OCI-LY7 (cell line): Measurements from ENCODE around the gene ZNF439.

Experiments
- EZH2phosphoT487 ChIP-seq: fragments of 200-600 bp; sonication (generic); IDR thresholded peaks from 2 replicates; pipeline ENCODE4 v1.6.1; 2018; ENCODE audit warnings: low read depth, borderline replicate concordance, mild to moderate bottlenecking, mixed run types, antibody characterized with exemption, low read length, moderate library complexity, mixed read lengths
- TF ChIP-seq, protein P1 (sequence below): fragments of 200-600 bp; sonication (generic); conservative IDR thresholded peaks from 2 replicates; pipeline ENCODE4 v1.5.1; 2014; ENCODE audit warnings: mild to moderate bottlenecking, antibody characterized with exemption, low read length, moderate library complexity, mixed read lengths

GRCh38 chr19:11860721-11861120 lies 12.2 kb downstream of the ZNF439 start:
- TF ChIP-seq, protein P1, sequence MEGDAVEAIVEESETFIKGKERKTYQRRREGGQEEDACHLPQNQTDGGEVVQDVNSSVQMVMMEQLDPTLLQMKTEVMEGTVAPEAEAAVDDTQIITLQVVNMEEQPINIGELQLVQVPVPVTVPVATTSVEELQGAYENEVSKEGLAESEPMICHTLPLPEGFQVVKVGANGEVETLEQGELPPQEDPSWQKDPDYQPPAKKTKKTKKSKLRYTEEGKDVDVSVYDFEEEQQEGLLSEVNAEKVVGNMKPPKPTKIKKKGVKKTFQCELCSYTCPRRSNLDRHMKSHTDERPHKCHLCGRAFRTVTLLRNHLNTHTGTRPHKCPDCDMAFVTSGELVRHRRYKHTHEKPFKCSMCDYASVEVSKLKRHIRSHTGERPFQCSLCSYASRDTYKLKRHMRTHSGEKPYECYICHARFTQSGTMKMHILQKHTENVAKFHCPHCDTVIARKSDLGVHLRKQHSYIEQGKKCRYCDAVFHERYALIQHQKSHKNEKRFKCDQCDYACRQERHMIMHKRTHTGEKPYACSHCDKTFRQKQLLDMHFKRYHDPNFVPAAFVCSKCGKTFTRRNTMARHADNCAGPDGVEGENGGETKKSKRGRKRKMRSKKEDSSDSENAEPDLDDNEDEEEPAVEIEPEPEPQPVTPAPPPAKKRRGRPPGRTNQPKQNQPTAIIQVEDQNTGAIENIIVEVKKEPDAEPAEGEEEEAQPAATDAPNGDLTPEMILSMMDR, result no peak
- no peak for TF ChIP-seq EZH2phosphoT487
